Jurkat, Clone E6-1 (cell line): Measurements from ENCODE around the gene DDB1.

ENCODE experiments used
- DNase-seq: peaks from one replicate; pipeline ENCODE4 v3.0.0-alpha.2; 2011; ENCODE audit warnings: low read depth, low spot score
- H3K4me3 ChIP-seq: 2 replicates; pipeline ENCODE4 v1.5.1; 2011; ENCODE audit warnings: mild to moderate bottlenecking, low read length, control low read depth, moderate library complexity

The DDB1 gene

GRCh38 chr11:61338783-61339489, 6.0 kb upstream of the DDB1 start:
- no peak for DNase-seq
- H3K4me3 ChIP-seq: no peak overlapping the region

- DNase-seq: no peak
- no peak overlapping the region for H3K4me3 ChIP-seq
These were observed 5.0 kb upstream of the DDB1 start for GRCh38 chr11:61337706-61338470.

GRCh38 chr11:61336171-61336935, 3.4 kb upstream of the DDB1 start:
- DNase-seq: peak; percentile 86

GRCh38 chr11:61335355-61335710, 2.4 kb upstream of the DDB1 start:
- no peak for DNase-seq
- no peak overlapping the region for H3K4me3 ChIP-seq

More at GRCh38 chr11:61336171-61336935, 3.4 kb upstream of the DDB1 start:
- peak overlapping the region; percentile 16; the same call in 1 of the 2 replicates for H3K4me3 ChIP-seq

GRCh38 chr11:61334434-61335354, 1.8 kb upstream of the DDB1 start:
- no peak for DNase-seq
- H3K4me3 ChIP-seq: peak overlapping the region; percentile 79; the same call in 1 of the 2 replicates

- peak overlapping the region; percentile 79 for H3K4me3 ChIP-seq
- peak; percentile 62 for DNase-seq
These were observed 887 bp upstream of the DDB1 start for GRCh38 chr11:61333550-61334433.

GRCh38 chr11:61332281-61332796, 566 bp downstream of the DDB1 start:
- peak overlapping the region; percentile 79 for H3K4me3 ChIP-seq
- DNase-seq: no peak

GRCh38 chr11:61331651-61332050, 1.3 kb downstream of the DDB1 start:
- DNase-seq: no peak
- peak overlapping the region; percentile 79 for H3K4me3 ChIP-seq

- DNase-seq: no peak
- H3K4me3 ChIP-seq: no peak overlapping the region
These were observed 3.0 kb downstream of the DDB1 start for GRCh38 chr11:61329871-61330270.

- DNase-seq: no peak
- H3K4me3 ChIP-seq: no peak overlapping the region
These were observed 4.6 kb downstream of the DDB1 start for GRCh38 chr11:61328351-61328750.

GRCh38 chr11:61327669-61328071, 5.2 kb downstream of the DDB1 start:
- DNase-seq: no peak
- no peak overlapping the region for H3K4me3 ChIP-seq

GRCh38 chr11:61325649-61326414, 7.1 kb downstream of the DDB1 start:
- no peak for DNase-seq
- no peak overlapping the region for H3K4me3 ChIP-seq

- no peak overlapping the region for H3K4me3 ChIP-seq
- no peak for DNase-seq
These were observed 17.6 kb downstream of the DDB1 start for GRCh38 chr11:61315260-61315659.

- no peak overlapping the region for H3K4me3 ChIP-seq
These were observed 22.2 kb downstream of the DDB1 start for GRCh38 chr11:61310749-61311148.

GRCh38 chr11:61309739-61310138, 23.2 kb downstream of the DDB1 start:
- DNase-seq: no peak
- H3K4me3 ChIP-seq: no peak overlapping the region

More at GRCh38 chr11:61310749-61311148, 22.2 kb downstream of the DDB1 start:
- DNase-seq: no peak

- no peak overlapping the region for H3K4me3 ChIP-seq
- no peak for DNase-seq
These were observed 23.8 kb downstream of the DDB1 start for GRCh38 chr11:61309141-61309540.

GRCh38 chr11:61307354-61307753, 25.6 kb downstream of the DDB1 start:
- DNase-seq: no peak
- no peak overlapping the region for H3K4me3 ChIP-seq
